GM13977 (cell line): ENCODE results near the gene P2RX1.

Source experiments
- DNase-seq: peaks from one replicate; pipeline ENCODE4 v3.0.0; 2012; ENCODE audit warnings: low spot score
- in situ Hi-C: fragments of 300-500 bp; cut with MboI; formaldehyde crosslinking; loops from one replicate; pipeline ENCODE4 v1.12.0; 2022; ENCODE audit warnings: low sequenced_read_pairs, low pct_unique_long_range_greater_than_20kb, mixed read lengths, inconsistent platforms; ENCODE audit not compliant: unreplicated experiment
- TF ChIP-seq, protein P1 (sequence below): IDR thresholded peaks from 2 replicates; pipeline ENCODE4 v1.5.1; 2012; ENCODE audit warnings: mild to moderate bottlenecking, control low read depth; ENCODE audit not compliant: insufficient read depth; ENCODE audit errors: extremely low read depth, missing control alignments

P2RX1 gene

DNA sequence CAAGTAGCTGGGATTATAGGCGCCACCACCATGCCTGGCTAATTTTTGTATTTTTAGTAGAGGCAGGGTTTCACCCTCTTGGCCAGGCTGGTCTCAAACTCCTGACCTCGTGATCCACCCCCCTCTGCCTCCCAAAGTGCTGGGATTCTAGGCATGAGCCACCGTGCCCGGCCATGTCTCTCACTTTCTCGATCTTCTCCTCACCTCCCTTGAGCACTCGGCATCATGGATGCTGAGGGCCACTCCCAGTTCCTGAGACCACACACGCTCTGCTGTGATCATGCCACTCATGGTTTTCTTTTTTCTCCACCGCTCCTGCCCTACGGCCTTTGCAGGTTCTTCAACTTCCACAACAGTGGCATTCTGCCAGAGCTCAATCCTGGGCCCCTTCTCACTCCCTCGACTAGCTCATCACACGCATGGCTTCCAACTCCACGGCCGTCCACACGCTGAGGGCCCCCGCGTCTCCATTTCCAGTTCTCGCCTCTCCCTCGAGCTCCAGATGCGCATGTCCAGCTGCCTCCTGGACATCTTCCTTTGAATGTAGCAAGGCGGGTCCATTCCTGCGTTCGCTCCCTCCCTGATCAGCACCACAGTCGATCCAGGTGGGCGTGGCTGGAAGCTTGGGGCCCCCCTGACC is 64.7 kb downstream of the P2RX1 start:
- DNase-seq, result no peak
- in situ Hi-C loops, result no loop called here
- TF ChIP-seq, protein P1, sequence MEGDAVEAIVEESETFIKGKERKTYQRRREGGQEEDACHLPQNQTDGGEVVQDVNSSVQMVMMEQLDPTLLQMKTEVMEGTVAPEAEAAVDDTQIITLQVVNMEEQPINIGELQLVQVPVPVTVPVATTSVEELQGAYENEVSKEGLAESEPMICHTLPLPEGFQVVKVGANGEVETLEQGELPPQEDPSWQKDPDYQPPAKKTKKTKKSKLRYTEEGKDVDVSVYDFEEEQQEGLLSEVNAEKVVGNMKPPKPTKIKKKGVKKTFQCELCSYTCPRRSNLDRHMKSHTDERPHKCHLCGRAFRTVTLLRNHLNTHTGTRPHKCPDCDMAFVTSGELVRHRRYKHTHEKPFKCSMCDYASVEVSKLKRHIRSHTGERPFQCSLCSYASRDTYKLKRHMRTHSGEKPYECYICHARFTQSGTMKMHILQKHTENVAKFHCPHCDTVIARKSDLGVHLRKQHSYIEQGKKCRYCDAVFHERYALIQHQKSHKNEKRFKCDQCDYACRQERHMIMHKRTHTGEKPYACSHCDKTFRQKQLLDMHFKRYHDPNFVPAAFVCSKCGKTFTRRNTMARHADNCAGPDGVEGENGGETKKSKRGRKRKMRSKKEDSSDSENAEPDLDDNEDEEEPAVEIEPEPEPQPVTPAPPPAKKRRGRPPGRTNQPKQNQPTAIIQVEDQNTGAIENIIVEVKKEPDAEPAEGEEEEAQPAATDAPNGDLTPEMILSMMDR, result no peak

DNA sequence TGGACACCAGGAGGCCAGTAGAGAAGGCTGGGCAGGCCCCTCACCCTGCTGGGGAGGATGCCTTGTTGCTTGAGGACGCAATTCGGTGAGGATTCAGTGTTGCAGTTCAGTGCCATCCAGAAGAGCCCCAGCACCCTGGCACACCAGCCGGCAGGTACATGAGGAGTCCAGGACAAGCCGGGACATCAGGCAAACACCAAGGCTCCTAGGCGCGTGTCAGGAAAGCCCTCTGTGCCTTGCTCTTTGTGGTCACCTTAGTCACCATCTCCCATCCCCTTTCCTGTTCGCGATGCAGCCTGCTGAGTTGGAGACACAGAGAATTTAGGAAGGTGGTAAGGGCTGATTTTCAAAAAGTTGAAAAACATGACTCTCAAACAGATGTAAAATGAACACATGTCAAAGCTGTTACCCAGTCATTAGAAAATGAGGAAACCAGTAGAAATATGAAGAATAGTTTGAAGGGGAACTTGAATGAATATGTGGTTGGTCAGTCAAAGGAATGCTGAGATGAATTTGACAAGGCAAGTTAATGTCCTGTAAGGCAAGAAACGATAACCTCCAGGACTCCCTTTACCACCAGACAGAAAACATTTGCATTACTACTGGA is 67.9 kb downstream of the P2RX1 start:
- in situ Hi-C loops, result no loop called here
- TF ChIP-seq, protein P1, result no peak
- no peak for DNase-seq

DNA sequence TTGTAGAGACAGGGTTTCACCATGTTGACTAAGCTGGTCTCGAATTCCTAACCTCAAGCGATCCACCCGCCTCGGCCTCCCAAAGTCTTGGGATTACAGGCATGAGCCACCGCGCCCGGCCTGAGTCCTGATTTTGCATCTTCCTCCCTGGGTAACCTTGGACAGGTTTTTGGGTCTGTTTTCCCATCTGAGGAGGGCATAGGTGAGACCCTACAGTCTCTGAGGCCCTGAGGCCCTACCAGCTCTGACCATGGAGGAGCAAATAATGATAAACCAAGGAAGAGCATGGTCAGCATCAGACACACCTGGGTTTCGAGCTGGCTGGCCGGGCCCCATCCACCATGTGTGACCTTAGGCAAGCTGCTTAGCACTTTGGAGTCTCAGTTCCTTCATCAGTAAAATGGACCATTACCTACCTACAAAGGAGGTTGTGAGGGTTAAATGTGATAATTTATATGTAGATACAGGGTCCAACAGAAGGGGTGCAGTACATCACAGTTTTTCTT is 69.0 kb downstream of the P2RX1 start:
- TF ChIP-seq, protein P1, result no peak
- no peak for DNase-seq
- in situ Hi-C loops, result no loop called here
